Measurements from ENCODE around the gene FDX2.

DNA sequence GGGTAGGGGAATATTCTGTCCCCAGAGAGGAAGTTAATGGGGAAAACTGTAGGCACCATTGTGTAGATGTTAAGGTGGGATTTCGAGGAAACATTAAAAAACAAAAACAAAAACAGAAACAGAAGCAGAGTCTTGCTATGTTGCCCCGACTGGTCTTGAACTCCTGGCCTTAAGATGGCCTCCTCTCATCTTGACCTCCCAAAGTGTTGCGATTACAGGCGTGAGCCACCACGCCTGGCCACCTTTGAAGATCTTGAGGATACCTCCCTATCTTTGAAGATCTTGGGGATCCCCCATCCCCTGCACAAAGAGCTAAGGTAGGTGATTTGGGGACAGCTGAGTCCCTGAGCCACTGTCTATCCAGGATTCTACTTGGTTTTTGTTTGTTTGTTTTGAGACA is 24.2 kb upstream of the FDX2 start:
- TF ChIP-seq ELF4 (IDR thresholded peaks at IDR 0.05) (no peak), SP1 (IDR thresholded peaks at IDR 0.05) (no peak), NFRKB (IDR thresholded peaks at IDR 0.05) (no peak), BHLHE40 (IDR thresholded peaks at IDR 0.05; ENCODE audit: borderline replicate concordance) (no peak), ARNT (IDR thresholded peaks at IDR 0.05) (no peak), FOXM1 (IDR thresholded peaks at IDR 0.05; ENCODE audit: borderline replicate concordance) (no peak), PKNOX1 (IDR thresholded peaks at IDR 0.05) (no peak), L3MBTL2 (conservative IDR thresholded peaks at IDR 0.05) (no peak), ZNF384 (IDR thresholded peaks at IDR 0.05) (no peak), FOXA1 (IDR thresholded peaks at IDR 0.05) (no peak), SUZ12 (IDR thresholded peaks at IDR 0.05) (no peak), CTBP1 (IDR thresholded peaks at IDR 0.05; ENCODE audit: borderline replicate concordance) (no peak)

Measured in HEK293T (cell line).